Mesenchymal stem cell (in vitro differentiated cells and primary cell): Measurements from ENCODE around the gene RNF212B.

Experiments
- DNase-seq: peaks from one replicate; pipeline ENCODE4 v3.0.0-alpha.2; 2013
- H2AFZ ChIP-seq: one replicate; pipeline ENCODE4 v1.6.1; 2013; ENCODE audit warnings: low read depth, mild to moderate bottlenecking, control low read depth, inconsistent platforms, low read length, moderate library complexity
- H2AK5ac ChIP-seq: 2 replicates; pipeline ENCODE4 v1.6.1; 2013; ENCODE audit warnings: low read length, moderate library complexity, mild to moderate bottlenecking, inconsistent platforms; ENCODE audit not compliant: severe bottlenecking
- H2BK120ac ChIP-seq: one replicate; pipeline ENCODE4 v1.6.1; 2013; ENCODE audit warnings: low read depth, mild to moderate bottlenecking, inconsistent platforms, low read length, moderate library complexity
- H2BK12ac ChIP-seq, 2 experiments: one replicate each; pipeline ENCODE4 v1.6.1; 2013; ENCODE audit warnings: inconsistent platforms in 2 of 2, low read length in 2 of 2, mild to moderate bottlenecking in 2 of 2, moderate library complexity in 2 of 2, control low read depth in 1 of 2
- H2BK15ac ChIP-seq: one replicate; pipeline ENCODE4 v1.6.1; 2013; ENCODE audit warnings: mild to moderate bottlenecking, low read depth, inconsistent platforms; ENCODE audit not compliant: poor library complexity, severe bottlenecking
- H2BK5ac ChIP-seq: 2 replicates; pipeline ENCODE4 v1.6.1; 2013; ENCODE audit warnings: low read depth, mild to moderate bottlenecking, low read length, control low read depth, inconsistent platforms; ENCODE audit not compliant: poor library complexity, severe bottlenecking
- H3K14ac ChIP-seq, 2 experiments: one replicate each; pipeline ENCODE4 v1.6.1; 2013; ENCODE audit warnings: inconsistent platforms in 2 of 2, low read length in 2 of 2, control low read depth in 1 of 2, mild to moderate bottlenecking in 1 of 2, moderate library complexity in 1 of 2
- H3K18ac ChIP-seq, 2 experiments: one replicate each; pipeline ENCODE4 v1.6.1; 2013; ENCODE audit warnings: inconsistent platforms in 2 of 2, low read length in 2 of 2, control low read depth in 1 of 2, low read depth in 1 of 2, mild to moderate bottlenecking in 1 of 2
- H3K23ac ChIP-seq, 2 experiments: one replicate each; pipeline ENCODE4 v1.6.1; 2013; ENCODE audit warnings: inconsistent platforms in 2 of 2, low read length in 2 of 2, mild to moderate bottlenecking in 2 of 2, moderate library complexity in 2 of 2, control low read depth in 1 of 2
- H3K27ac ChIP-seq: 2 replicates; pipeline ENCODE4 v1.5.1; 2013; ENCODE audit warnings: mild to moderate bottlenecking, moderate library complexity, low read length, control low read depth, inconsistent platforms; ENCODE audit not compliant: poor library complexity, severe bottlenecking
- H3K27me3 ChIP-seq, 2 experiments: 2 replicates each; pipeline versions ENCODE4 v1.6.1 to v1.7.0; 2013; ENCODE audit warnings: low read length in 2 of 2, mild to moderate bottlenecking in 2 of 2, moderate library complexity in 2 of 2, control low read depth in 1 of 2, inconsistent platforms in 1 of 2; ENCODE audit not compliant: control insufficient read depth in 1 of 2, insufficient read depth in 1 of 2
- H3K36me3 ChIP-seq, 2 experiments: 2 replicates each; pipeline versions ENCODE4 v1.6.1 to v1.7.0; 2013; ENCODE audit warnings: low read length in 2 of 2, control low read depth in 1 of 2, inconsistent platforms in 1 of 2, low read depth in 1 of 2, mild to moderate bottlenecking in 1 of 2; ENCODE audit not compliant: insufficient read depth in 2 of 2, control insufficient read depth in 1 of 2
- H3K4ac ChIP-seq, 2 experiments: one replicate each; pipeline ENCODE4 v1.6.1; 2013; ENCODE audit warnings: inconsistent platforms in 2 of 2, low read length in 2 of 2, mild to moderate bottlenecking in 2 of 2, moderate library complexity in 2 of 2, control low read depth in 1 of 2, low read depth in 1 of 2
- H3K4me1 ChIP-seq: 2 replicates; pipeline ENCODE4 v1.6.1; 2013; ENCODE audit warnings: low read depth, low read length, control low read depth; ENCODE audit not compliant: control insufficient read depth, insufficient read depth
- H3K4me2 ChIP-seq: 2 replicates; pipeline ENCODE4 v1.6.1; 2013; ENCODE audit warnings: low read length, mild to moderate bottlenecking, inconsistent platforms; ENCODE audit not compliant: poor library complexity, severe bottlenecking
- H3K4me3 ChIP-seq, 2 experiments: 2 replicates each; pipeline versions ENCODE4 v1.5.1 to v1.7.0; 2013; ENCODE audit warnings: low read length in 2 of 2, mild to moderate bottlenecking in 2 of 2, control low read depth in 1 of 2, low read depth in 1 of 2; ENCODE audit not compliant: insufficient read depth in 1 of 2
- H3K79me1 ChIP-seq: replicated peaks from 2 replicates; pipeline ENCODE4 v1.6.1; 2013; ENCODE audit warnings: mild to moderate bottlenecking, control low read depth, low read length, inconsistent platforms; ENCODE audit not compliant: poor library complexity, severe bottlenecking
- H3K9ac ChIP-seq: 2 replicates; pipeline ENCODE4 v1.7.0; 2013; ENCODE audit warnings: mild to moderate bottlenecking, low read length, moderate library complexity
- H3K9me3 ChIP-seq: 2 replicates; pipeline ENCODE4 v1.7.0; 2013; ENCODE audit warnings: mild to moderate bottlenecking, low read length; ENCODE audit not compliant: control insufficient read depth
- H4K8ac ChIP-seq: one replicate; pipeline ENCODE4 v1.6.1; 2013; ENCODE audit warnings: inconsistent platforms, mild to moderate bottlenecking, low read length, moderate library complexity
- H4K91ac ChIP-seq: one replicate; pipeline ENCODE4 v1.6.1; 2013; ENCODE audit warnings: mild to moderate bottlenecking, low read length, inconsistent platforms
- WGBS: methylation state at CpG from one replicate; pipeline ENCODE4 v1.1.7; 2013; ENCODE audit warnings: mixed read lengths; 5-methylcytosine and 5-hydroxymethylcytosine counted together

Gene RNF212B

DNA sequence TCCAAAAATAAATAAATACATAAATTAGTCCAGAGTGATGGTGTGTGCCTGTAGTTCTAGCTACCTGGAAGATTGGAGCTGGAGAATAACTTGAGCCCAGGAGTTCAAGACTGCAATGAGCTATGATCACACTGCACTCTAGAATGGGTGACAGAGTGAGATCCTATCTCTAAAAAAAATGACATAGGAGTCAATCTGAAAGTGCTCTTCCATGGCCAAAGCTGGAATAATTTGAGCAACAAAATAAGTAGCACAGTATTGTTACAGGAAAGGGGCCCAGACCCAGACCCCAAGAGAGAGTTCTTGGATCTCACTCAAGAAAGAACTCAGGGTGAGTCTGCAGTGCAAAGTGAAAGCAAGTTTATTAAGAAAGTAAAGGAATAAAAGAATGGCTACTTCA, 29.4 kb upstream of the RNF212B start:
- peaks cover 2% of the 10 kb centered on the region for H3K9me3 ChIP-seq
- H4K8ac ChIP-seq: no peak overlapping the region
- no peak overlapping the region for H3K14ac ChIP-seq
- no peak overlapping the region for H3K4ac ChIP-seq
- no peak overlapping the region for H3K27ac ChIP-seq
- no peak overlapping the region for H3K9ac ChIP-seq
- no peak for DNase-seq
- H2BK120ac ChIP-seq: no peak overlapping the region
- no peaks in the 10 kb centered on the region for H3K79me1 ChIP-seq
- no peak overlapping the region for H2BK5ac ChIP-seq
- H3K18ac ChIP-seq: no peak overlapping the region
- H4K91ac ChIP-seq: no peak overlapping the region
- H3K4me3 ChIP-seq: no peak overlapping the region
- no peak overlapping the region for H2BK12ac ChIP-seq
- no peak overlapping the region for H2BK15ac ChIP-seq
- no peaks in the 10 kb centered on the region for H3K4me1 ChIP-seq
- no peak overlapping the region for H3K4me2 ChIP-seq
- no peak overlapping the region for H3K23ac ChIP-seq
- H2AK5ac ChIP-seq: no peak overlapping the region
- peaks cover 0 to 3% of the 10 kb centered on the region in 2 experiments for H3K27me3 ChIP-seq
- H2AFZ ChIP-seq: no peak overlapping the region
- H3K36me3 ChIP-seq: no peaks in the 10 kb centered on the region

DNA sequence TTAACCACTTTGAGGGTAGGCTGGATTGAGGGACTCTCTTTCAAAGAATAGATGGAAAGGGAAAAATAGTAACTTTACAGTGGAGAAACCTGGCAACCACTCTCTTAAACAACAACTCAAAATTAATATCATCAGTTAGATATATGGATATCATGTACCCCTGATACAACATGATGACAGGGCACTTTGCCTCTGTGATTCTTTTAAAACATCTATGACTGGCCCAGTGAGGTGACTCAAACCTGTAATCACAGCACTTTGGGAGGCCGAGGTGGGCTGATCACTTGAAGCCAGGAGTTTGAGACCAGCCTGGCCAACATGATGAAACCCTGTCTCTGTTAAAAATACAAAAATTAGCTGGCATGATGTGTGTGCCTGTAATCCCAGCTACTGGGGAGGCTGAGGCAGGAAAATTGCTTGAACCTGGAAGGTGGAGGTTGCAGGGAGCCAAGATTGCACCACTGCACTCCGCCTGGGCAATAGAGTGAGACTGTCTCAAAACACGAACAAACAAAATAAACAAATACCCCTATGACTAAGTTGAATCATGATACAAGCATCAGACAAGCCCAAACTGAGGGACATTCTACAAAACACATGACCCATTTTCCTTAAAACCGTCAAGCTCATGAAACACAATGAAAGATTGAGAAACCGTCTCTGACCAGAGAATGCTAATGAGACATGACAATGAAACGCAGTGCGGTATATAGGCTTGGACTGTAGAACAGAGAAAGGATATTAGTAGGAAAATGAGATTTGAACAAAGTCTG, 27.9 kb upstream of the RNF212B start:
- Histone ChIP-seq H2BK5ac (no peak overlapping the region), H4K8ac (no peak overlapping the region), H3K9me3 (peaks cover 1% of the 10 kb centered on the region), H3K18ac (no peak overlapping the region), H4K91ac (no peak overlapping the region), H3K79me1 (no peaks in the 10 kb centered on the region), H3K27me3 (peaks cover 0 to 3% of the 10 kb centered on the region in 2 experiments), H3K4me3 (no peak overlapping the region), H3K4ac (no peak overlapping the region), H3K4me1 (no peaks in the 10 kb centered on the region), H3K27ac (no peak overlapping the region), H3K36me3 (no peaks in the 10 kb centered on the region), H3K14ac (no peak overlapping the region), H3K4me2 (no peak overlapping the region), H2BK120ac (no peak overlapping the region), H3K23ac (no peak overlapping the region), H2AK5ac (no peak overlapping the region), H2BK12ac (no peak overlapping the region), H2BK15ac (no peak overlapping the region), H2AFZ (no peak overlapping the region), H3K9ac (no peak overlapping the region)
- 59% methylated on average over 7 of the region's 7 CpGs for WGBS
- DNase-seq: peak; percentile 66

DNA sequence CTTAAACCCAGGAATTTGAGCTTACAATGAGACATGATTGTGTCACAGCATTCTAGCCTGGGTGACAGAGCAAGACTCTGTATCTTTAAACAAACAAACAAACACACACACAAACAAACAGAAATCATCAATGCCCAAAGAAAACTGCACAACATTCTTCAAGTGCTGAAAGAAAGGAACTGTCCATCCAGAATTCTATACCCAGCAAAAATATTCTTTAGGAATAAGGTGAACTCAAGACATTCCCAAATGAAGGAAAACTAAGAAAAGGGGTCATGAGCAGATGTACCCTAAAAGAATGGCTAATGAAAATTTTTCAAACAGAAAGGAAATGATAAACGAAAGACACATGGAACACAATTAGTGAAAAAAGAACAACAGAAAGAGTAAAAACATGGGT, 22.3 kb upstream of the RNF212B start:
- DNase-seq: no peak
- H3K4ac ChIP-seq: no peak overlapping the region
- no CpG with 5 or more reads among the region's 1 CpG for WGBS
- no peak overlapping the region for H3K23ac ChIP-seq
- H2BK5ac ChIP-seq: no peak overlapping the region
- H3K79me1 ChIP-seq: no peaks in the 10 kb centered on the region
- no peaks in the 10 kb centered on the region for H3K36me3 ChIP-seq
- H3K4me1 ChIP-seq: no peaks in the 10 kb centered on the region
- no peak overlapping the region for H2BK15ac ChIP-seq
- no peak overlapping the region for H2AK5ac ChIP-seq
- H3K14ac ChIP-seq: no peak overlapping the region
- no peak overlapping the region for H2BK120ac ChIP-seq
- no peak overlapping the region for H3K4me2 ChIP-seq
- H3K27me3 ChIP-seq: no peaks in the 10 kb centered on the region
- peaks cover 3% of the 10 kb centered on the region for H3K9me3 ChIP-seq
- no peak overlapping the region for H2BK12ac ChIP-seq
- no peak overlapping the region for H3K4me3 ChIP-seq
- H2AFZ ChIP-seq: no peak overlapping the region
- no peak overlapping the region for H4K91ac ChIP-seq
- H4K8ac ChIP-seq: no peak overlapping the region
- no peak overlapping the region for H3K18ac ChIP-seq
- no peak overlapping the region for H3K9ac ChIP-seq
- H3K27ac ChIP-seq: no peak overlapping the region

DNA sequence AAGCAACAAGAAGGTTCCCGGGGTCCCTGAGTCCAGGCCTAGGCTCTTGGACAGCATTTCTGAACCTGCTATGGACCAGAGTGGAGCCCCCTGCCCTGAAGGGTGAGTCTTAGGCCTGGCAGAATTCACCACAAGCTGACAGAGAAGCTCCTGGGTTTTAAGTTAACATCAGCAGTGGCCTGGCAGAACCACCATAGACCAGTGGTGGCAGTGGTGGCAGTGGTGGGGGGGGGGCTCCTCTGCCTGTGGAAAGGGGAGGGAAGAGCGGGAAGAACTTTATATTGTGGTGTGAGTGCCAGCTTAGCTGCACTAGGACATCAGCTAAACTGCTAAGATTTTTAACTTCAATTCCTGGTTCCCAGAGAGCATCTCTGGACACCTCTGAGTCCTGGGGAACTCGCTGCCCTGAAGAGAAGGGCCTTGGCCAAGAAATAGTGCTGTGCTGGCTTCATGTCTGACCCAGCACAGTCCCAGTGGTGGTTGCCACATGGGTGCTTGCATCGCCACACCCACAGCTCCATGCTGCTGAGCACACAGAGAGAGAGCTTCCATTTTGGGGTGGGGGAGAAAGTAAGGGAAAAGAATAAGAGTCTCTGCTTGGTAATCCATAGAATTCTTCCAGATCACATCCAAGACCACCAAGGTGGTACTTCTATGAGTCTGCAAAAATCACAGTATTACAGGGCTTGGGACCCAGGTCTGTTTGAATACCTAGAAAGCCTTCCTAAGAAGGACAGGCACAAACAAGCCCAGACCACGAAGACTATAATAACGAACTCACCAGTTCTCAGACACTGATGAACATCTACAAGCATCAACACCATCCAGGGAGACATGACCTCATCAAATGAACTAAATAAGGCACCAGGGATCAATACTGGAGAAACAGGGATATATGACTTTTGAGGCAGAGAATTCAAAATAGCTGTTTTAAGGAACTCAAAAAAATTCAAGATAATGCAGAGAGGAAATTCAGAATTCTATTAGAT, 20.4 kb upstream of the RNF212B start:
- 90% methylated on average over 4 of the region's 6 CpGs for WGBS
- H4K91ac ChIP-seq: no peak overlapping the region
- no peak overlapping the region for H3K14ac ChIP-seq
- no peaks in the 10 kb centered on the region for H3K79me1 ChIP-seq
- no peak overlapping the region for H4K8ac ChIP-seq
- H2AFZ ChIP-seq: no peak overlapping the region
- no peak overlapping the region for H2BK15ac ChIP-seq
- DNase-seq: no peak
- H3K36me3 ChIP-seq: no peaks in the 10 kb centered on the region
- H2BK5ac ChIP-seq: no peak overlapping the region
- H3K27ac ChIP-seq: no peak overlapping the region
- no peak overlapping the region for H2BK12ac ChIP-seq
- H3K9ac ChIP-seq: no peak overlapping the region
- no peak overlapping the region for H3K4ac ChIP-seq
- H3K4me1 ChIP-seq: no peaks in the 10 kb centered on the region
- no peak overlapping the region for H3K18ac ChIP-seq
- H2AK5ac ChIP-seq: no peak overlapping the region
- H3K4me2 ChIP-seq: no peak overlapping the region
- no peak overlapping the region for H3K23ac ChIP-seq
- no peak overlapping the region for H2BK120ac ChIP-seq
- H3K9me3 ChIP-seq: peaks cover 3% of the 10 kb centered on the region
- H3K27me3 ChIP-seq: no peaks in the 10 kb centered on the region
- no peak overlapping the region for H3K4me3 ChIP-seq
